Ureter (tissue), 1 donor: ENCODE data around the gene SIK3. TPM values are rescaled to one million over a fixed set of nuclear protein-coding genes. Genes with fewer than 3 reads are reported as not detected.

Source experiments
- DNase-seq: peaks from one replicate; pipeline ENCODE4 v3.0.0-alpha.2; 2020; ENCODE audit warnings: low spot score
- total RNA-seq: library from RNA; stranded (reverse); gene quantifications from one replicate; pipeline ENCODE4 v1.2.4, GENCODE V29; 2023
- donor health status: DM: yes; HTN: yes; CAD: no.

Gene SIK3
- total RNA-seq, 1 donor from 2014 or later: 56.5 TPM

DNA sequence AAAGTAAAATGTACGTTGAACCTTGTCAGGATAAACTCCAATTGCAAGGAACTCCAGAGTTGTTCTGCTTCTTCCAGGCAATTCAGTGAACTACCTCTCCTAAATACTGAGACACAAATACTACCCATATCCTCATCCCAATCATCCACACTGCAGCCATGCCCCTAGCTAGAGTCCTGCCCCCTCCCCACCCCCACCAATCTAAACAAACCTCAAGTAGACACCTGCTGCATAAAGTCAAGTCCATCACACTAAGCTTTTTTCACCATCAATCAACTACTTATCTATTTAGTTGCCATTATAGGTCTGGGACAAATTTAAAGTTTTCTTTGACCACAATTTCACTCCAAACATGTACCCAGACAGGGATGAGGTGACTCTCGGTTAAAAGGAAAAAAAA is 167.6 kb downstream of the SIK3 start:
- DNase-seq: no peak

DNA sequence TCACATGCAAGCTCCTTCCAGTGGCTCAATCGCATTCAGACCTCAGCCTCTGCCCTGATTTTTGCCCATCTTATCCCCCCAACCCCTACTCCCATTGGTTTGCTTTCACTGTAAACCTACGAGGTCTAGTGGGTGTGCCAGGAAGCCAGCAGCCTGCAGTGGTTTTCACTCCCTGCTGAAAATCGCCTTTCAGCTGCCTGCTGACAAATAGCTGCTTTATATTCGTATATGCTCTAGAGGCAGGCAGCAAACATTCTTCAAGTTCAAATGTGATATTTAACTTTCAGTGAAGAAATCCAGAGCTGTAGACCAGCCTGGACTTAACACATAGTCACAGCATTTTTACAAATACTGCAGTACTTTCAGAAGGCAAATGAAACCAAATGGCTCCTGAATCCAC is 168.1 kb downstream of the SIK3 start:
- DNase-seq: no peak

GRCh38 chr11:116929414-116930090 is 168.7 kb downstream of the SIK3 start:
- no peak for DNase-seq

DNA sequence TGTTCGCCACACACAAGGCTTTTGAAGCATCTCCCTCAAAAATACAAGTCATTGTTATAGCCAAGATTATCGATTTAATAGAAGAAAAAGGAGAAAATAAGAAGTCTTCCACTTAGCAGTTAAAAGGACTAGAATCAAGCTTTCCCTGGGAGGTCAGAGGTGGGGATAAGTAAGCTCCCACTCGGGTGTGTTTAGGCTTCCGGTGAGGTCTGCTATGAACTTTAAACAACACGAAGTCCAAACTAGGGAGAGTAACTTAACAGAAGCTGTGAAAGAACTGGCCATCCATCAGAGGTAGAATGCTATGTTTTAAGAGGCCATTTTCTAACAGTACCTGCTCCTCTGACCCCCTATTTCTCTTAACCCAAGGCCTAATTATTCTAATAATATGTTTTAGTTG is 169.4 kb downstream of the SIK3 start:
- DNase-seq: no peak

- no peak for DNase-seq
Measured at GRCh38 chr11:116928102-116928777, 170.0 kb downstream of the SIK3 start.

GRCh38 chr11:116927163-116927974 is 170.9 kb downstream of the SIK3 start:
- no peak for DNase-seq

DNA sequence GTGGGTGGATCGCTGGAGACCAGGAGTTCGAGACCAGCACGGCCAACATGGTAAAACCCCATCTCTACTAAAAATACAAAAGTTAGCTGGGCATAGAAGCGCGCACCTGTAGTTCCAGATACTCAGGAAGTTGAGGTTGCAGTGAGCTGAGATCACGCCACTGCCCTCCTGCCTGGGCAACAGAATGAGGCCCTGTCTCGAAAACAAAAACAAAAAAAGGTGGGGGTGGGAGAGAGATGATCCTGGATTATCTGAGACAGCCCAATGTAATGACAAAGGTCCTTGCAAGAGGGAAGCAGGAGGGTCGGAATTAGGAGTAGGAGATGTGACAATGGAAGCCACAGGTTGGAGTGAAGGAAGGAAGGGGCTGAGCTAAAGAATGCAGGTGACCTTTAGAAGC is 173.2 kb downstream of the SIK3 start:
- DNase-seq: no peak

DNA sequence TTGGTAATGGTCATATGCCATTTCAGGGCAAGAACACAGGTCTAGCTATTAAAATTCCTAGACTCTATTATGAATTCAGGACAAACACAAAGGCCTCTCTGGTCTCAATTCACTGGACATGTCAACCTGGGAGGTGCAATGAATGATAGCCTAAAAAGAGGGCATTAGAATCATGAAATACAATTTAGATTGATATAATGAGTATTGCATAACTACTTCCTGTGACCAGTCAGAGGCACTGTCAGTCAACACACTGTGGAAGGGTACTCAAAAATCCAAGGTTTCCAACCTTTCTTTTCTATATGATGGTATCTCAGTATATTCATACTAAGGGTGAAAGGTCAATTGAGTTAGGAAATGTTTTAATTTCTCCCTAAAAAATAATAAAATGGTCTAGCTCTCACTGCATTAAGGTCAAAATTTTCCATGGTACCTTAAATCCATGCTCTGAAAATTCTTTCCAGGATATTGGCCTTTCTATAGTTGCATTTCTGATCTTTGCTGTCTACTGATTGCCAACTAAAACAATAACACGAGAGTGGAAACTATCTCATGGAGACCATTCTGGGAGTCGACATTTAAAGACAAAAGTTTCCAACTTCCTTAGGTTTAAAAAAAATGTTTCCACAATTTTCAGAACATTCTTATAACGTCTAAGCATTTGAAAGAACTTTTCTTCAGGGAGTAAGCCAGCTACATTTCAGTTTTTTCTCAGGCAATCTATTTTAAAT is 179.1 kb downstream of the SIK3 start:
- DNase-seq: no peak

DNA sequence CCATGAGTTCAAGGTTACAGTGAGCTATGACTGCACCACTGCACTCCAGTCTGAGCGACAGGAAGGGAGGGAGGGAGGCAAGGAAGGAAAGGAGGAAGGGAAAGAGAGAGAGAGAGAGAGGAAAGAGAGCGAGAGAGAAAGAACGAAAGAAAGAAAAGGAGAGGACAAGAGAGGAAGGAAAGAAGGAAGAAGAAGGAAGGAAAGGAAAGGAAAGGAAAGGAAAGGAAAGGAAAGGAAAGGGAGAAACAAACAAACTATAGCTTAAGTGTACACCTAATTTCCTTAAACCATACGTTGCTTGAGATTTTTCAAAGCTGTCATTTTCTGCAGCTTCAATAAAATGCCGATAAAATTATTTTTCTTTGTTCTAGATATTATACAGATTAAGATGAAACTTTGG is 180.6 kb downstream of the SIK3 start:
- no peak for DNase-seq

DNA sequence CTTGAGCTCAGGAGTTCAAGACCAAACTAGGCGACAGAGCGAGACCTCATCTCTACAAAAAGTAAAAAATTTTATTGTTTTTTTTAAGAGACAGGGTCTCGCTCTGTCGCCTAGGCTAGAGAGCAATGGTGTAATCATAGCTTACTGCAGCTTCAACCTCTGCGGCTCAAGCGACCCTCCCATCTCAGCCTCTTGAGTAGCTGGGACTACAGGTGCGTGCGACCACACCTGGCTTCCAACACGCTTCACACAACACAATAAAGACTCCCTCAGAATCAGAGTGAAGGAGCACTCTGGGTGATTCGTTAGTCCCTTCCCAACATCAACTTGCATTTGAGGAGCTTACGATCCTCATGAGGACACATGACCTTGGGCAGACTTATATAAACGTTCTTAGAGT is 181.3 kb downstream of the SIK3 start:
- no peak for DNase-seq

DNA sequence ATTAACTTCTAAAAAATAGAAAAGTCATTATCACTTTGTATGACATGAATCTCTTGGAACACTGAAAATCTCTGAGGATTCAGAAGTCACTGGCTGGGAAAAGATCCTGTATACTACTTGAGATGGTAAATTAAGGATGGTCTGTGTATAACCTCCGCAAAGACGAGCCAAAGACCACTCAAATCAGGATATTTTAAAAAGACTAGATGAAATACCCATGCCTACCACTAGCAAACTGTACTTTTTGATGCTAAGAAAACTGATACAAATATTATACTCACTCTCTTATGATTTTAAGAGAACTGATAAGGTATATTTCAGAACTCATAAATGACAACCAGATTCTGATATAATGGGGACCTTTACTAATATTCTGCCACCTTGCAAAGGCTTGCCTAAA is 182.2 kb downstream of the SIK3 start:
- no peak for DNase-seq

- no peak for DNase-seq
Measured at GRCh38 chr11:116913000-116913399, 185.2 kb downstream of the SIK3 start.

DNA sequence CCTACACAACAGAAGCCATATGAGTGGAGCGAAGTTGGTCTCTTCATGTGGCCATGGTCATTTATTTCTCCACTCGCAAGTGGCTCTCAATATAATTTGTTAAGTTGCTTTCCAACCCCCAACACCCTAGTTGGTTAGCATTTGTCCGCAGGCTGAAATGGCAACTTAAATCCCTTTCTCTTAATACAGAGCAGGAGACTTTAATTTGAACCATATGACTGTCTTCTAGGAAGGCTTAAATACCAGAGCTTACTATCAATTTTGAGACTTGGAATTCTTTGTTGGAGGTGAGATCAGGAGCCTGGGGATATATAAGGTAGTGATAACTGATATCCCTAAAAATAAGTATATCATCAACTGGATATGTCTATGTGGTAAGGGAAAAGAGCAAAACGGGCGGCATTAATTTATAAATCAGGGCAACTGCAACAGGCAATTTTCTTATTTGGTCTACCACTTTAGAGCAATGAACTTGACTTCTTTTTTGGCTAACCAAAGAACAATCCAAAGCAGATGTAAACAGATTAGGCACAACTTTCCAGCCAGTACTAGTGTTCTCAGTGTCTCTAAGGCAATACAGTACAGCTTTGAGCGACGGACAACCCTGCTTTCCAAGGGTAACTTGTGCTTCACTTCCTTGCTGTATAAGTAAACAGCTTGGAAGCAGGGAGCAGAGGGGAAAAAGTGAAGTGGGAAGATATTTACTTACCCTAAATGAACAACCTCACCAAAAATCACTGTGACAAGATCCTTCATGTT is 186.1 kb downstream of the SIK3 start:
- DNase-seq: no peak

DNA sequence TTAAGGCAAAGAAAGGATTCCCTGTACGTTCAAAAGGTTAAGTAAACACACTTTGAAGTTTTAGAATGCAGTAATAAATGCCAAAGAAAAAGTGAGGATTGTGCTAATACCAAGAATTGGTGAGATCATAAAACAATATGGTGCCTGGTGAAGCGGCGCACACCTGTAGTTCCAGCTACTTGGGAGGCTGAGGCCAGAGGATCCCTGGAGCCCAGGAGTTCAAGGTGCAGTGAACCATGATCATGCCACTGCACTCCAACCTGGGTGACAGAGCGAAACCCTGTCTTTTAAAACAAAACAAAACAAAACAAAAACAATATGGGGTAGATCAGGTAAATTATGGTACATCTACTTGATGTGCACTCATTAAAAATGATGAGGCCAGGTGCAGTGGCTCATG is 187.4 kb downstream of the SIK3 start:
- no peak for DNase-seq

DNA sequence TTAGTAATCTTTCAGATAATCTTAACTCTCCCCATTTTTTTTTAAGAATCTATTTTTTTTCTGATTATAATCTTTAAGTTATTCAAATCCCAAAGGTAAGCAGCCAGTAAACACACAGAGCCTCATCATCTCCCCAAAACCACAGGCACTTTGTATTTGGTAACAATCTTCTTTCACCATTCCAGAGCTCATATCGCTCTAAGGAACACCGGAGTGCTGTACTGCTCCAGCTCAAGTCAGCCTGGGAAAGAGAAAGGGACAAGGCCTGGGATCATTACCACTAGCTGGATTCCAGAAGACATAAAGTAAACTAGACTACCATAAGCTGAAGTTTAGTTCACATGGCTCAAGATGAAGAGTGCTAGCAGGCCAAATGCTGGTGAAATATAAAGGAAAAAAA is 187.8 kb downstream of the SIK3 start:
- no peak for DNase-seq

DNA sequence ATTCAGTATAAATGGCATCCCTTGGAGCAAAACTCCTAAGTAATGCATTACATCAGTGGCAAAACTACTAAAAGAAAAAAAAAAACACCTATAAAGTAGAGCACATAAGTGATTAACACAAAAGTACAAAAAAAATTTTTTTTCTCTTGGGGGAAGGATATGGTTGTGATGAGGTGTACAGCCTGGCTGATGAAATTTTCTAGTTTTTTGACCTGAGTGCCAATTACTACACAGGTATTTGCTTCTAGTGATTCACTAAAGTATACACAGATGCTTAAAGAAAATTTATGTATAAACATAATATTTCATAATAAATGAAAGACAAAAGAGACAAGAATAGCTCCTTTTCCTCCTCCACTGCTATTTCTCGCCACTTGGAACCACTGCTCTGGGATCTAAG is 189.0 kb downstream of the SIK3 start:
- DNase-seq: no peak

- no peak for DNase-seq
Measured at GRCh38 chr11:116906479-116906878, 191.7 kb downstream of the SIK3 start.

DNA sequence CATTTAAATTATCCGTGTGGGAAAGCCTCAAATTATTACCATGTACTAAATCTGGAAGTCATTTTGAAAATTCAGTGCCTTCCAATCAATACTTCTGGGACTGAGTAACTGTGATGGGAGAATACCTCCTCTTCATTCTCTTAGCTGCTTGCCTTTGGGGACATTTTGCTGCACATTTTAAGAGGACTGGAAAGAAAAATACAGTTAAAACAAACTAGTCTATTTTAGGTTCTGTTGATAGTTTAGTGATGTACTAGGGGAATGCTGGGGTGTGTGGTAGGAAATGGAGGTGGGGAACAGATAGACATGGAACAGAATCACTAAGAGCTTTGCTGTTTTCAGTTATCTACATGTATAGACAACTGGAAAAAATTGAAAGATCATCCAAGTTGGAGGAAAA is 195.1 kb downstream of the SIK3 start:
- no peak for DNase-seq

DNA sequence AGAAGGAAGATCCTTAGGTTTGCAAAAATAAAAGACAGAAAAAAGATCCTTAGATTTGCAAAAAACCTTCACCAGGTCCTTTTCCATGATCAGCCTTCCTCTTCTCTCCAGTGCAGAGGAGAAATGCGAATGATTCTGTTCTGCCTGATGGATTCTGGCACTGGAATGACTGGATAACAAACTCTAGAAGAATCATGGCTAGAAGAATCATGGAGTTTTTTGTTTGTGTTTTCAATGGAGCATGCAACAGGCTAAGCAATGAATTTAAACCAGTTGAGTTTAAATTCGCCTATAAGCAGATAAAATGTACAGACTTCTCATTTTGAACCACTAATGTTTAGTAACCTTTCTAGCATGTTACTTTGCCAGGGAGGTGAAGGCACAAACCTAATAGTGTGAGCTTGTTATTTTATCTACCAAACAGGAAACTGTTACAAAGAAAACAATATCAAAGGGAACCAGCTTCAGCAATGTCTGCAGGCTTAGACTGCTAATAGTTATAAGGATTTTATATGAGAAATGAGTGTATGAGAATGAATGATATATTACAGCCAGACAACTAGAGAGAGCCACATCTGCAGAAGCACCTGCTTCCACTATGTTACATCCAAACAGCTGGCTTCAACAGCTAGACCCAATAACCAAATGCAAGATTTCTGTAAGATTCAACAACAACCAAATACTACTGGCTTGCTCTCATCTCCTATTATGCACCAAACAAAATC is 196.1 kb downstream of the SIK3 start:
- no peak for DNase-seq

DNA sequence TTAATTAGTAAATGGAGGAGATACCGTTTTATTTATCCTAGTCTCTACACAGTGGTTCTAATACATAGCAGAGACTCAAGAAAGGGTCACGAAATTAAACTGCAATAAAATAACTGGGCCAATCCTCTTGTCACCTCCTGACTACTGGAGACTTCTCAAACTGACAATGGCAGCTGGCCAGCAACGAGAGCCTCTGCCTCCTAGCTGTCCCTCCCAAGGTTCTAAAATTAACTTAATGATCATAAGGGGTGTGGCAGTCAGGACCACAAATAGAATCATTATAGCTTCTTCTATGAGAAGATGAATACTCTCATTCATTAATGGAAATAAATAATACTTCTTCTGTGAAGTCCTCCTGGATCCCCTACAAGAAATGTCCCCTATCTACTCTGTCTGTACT is 197.0 kb downstream of the SIK3 start:
- no peak for DNase-seq

DNA sequence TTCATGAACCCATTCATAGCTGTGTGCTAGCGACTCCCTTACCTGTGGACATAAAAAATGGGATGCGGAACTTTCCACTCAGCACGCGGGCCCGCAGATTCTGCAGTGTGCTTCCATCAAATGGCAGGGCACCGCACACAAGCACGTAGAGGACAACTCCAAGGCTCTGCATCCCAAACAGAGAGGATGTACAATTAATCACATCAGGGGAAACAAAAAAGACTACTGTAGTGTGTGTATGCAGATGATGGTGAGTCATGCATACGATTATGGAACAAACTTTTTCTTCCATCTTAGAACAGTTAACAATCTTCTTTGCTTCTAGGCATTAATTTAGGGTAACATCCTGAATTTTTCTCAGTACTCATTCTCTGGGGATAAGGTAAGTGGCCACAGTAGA is 202.0 kb downstream of the SIK3 start:
- DNase-seq: no peak
